NCI-H1105 treated with DMSO at 0.1 percent for 48 hours (cell line): ENCODE data around the gene RPL32.
A peak's percentile ranks its signal among the peaks of the same experiment; 100 is the strongest.

Experiments
- DNase-seq: peaks from one replicate; lab custom pipeline; 2025; lab: John Stamatoyannopoulos, UW

RPL32 gene

GRCh38 chr3:12832350-12833221 is 8.8 kb downstream of the RPL32 start:
- DNase-seq, result no peak

GRCh38 chr3:12831301-12831866 is 10.0 kb downstream of the RPL32 start:
- no peak for DNase-seq

- DNase-seq, result no peak
Measured at GRCh38 chr3:12830785-12831156, 10.6 kb downstream of the RPL32 start.

DNA sequence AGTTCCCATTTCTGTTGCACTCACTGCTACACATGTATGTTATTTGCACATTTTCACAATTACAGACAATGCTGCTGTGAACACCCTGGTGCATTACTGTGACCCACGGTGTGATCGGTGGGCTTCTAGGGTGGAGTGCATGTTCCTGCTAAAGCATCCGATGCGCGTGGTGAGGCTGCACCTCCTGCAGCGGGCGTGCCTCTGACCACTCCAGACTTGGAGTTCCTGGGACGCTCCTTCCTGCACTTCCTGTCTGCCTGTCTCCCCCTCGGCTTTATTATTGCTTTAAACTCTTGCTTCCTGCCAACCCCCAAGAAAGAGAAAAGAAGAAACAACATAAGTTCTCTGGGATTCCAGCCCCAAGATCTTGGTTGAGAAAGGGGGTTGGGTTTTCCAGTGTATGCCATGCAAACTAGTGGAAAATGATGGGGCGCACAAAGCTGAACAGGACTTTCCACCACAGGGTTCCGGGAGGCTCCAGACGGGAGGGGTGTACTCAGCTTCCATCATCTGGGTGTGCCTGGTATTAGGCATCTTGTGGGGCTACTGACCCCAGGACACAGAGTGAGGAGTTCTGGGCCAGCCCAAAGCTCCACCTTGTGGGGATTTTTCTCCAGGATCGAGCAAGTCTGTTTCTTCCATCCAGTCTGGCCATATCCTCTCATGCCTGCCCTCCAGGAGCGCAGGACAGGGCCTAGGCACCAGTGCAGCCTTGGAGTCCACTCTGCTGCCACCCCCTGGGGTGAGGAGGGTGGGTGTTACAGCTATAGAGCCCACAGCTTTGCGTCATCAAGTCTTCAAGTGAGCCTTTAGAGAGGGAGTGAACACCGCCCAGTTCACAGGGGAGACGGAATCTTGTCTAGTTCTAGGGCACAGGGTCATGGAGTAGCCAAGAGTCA is 11.2 kb downstream of the RPL32 start:
- DNase-seq, result no peak

- DNase-seq, result no peak
Measured at GRCh38 chr3:12829404-12829803, 12.0 kb downstream of the RPL32 start.

GRCh38 chr3:12828751-12829150 is 12.6 kb downstream of the RPL32 start:
- no peak for DNase-seq

- DNase-seq, result no peak
Measured at GRCh38 chr3:12825156-12825555, 16.2 kb downstream of the RPL32 start.

DNA sequence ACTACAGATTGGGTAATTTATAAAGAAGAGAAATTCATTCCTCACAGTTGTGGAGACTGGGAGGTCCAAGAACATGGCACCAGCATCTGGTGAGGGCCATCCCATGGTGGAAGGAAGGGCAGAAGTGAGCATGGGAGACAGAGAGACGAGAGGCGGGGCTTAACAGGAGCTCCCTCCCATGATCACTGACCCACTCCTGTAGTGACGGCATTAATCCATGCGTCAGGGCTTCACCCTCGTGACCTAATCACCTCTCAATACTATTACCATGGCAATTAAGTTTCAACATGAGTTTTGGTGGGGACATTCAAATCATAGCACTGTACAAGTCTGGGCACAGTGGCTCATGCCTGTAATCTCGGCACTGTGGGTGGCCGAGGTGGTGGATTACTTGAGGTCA is 17.1 kb downstream of the RPL32 start:
- no peak for DNase-seq

DNA sequence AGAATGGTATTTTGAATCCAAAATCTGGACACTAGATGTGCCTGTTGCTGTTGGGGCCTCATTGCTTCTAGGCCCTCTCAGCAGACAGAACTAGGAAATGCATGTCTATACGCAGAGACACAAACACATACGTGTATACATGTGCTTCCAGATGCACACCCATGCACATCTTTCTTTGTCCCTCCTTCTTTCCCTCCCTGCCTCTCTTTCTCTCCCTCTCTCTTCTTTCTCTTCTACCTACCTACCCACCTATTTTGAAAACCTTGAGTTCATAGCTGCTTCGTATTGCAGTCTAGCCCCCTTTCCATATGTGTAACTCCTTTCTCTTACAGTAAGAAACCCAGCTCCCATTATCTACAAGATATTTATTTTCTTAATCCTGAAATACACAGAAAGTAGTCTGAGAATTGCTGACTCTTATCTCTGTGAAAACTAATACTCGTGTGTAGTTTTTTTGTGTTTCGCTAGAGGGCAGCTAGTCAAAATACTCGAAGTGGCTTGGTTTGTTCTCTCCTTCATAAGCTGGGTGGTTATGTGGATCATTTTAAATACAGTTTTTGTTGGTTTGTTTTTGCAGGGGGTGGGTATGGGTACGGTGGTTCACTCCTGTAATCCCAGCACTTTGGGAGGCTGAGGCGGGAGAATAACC is 18.5 kb downstream of the RPL32 start:
- no peak for DNase-seq

- no peak for DNase-seq
Measured at GRCh38 chr3:12818773-12819172, 22.6 kb downstream of the RPL32 start.

GRCh38 chr3:12818273-12818672 is 23.1 kb downstream of the RPL32 start:
- no peak for DNase-seq

DNA sequence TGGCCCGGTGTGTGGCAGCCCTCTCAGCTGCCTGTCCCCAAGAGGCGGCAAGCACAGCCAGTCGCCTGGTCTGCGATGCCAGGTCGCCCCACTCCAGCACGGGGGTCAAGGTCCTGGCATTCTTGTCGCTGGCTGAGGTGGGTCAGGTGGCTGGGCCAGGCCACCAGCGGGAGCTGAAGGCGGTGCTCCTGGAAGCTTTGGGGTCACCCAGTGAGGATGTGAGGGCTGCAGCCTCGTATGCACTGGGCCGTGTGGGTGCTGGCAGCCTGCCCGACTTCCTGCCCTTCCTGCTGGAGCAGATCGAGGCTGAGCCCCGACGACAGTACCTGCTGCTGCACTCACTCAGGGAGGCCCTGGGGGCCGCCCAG is 24.0 kb downstream of the RPL32 start:
- no peak for DNase-seq

DNA sequence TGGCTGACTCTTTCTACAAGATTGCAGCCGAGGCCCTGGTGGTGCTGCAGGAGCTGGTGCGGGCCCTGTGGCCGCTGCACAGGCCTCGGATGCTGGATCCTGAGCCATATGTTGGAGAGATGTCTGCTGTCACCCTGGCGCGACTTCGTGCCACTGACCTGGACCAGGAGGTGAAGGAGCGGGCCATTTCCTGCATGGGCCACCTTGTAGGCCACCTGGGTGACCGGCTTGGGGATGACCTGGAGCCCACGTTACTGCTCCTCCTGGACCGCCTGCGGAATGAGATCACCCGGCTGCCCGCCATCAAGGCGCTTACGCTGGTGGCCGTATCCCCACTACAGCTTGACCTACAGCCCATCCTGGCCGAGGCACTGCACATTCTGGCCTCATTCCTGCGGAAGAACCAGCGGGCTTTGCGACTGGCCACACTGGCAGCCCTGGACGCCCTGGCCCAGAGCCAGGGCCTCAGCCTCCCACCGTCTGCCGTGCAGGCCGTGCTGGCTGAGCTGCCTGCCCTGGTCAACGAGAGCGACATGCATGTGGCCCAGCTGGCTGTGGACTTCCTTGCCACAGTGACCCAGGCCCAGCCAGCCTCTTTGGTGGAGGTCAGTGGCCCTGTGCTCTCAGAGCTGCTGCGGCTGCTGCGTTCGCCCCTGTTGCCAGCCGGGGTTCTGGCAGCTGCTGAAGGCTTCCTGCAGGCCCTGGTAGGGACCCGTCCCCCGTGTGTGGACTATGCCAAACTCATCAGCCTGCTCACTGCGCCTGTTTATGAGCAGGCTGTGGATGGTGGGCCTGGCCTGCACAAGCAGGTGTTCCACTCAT is 24.6 kb downstream of the RPL32 start:
- DNase-seq, result no peak

DNA sequence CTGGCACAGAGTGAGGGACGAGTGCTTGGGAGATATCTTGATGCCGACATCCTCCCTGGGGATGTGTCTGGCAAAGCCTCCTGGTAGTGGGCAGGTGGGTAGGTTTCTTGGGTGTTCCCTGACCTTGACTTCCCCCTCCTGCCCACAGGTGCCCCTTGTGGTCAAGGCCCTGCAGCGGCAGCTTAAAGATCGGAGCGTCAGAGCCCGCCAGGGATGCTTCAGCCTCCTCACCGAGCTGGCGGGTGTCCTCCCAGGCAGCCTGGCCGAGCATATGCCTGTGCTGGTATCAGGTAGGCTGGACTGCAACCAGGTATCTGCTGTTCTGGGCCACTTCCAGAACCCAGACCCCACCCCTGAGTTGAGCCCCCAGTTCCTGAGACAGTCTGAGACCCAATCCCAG is 25.6 kb downstream of the RPL32 start:
- no peak for DNase-seq

GRCh38 chr3:12815078-12815477 is 26.3 kb downstream of the RPL32 start:
- no peak for DNase-seq

- no peak for DNase-seq
Measured at GRCh38 chr3:12813967-12814366, 27.4 kb downstream of the RPL32 start.

DNA sequence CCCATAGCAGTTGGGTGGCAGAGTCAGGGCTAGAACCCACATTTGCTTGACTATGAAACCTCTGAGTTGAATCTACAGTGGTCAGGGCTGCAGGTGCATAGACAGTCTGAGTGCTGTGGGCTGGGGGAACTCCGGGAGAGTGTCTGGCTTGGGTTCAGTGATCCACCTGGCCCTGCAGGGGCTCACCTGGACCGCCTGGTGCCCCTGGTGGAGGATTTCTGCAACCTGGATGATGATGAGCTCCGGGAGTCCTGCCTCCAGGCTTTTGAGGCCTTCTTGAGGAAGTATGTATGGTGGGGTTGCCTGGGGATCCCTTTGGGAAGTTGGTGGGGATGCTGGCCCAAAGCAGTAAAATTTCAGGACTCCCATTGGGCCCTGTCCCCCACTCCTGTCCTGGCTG is 28.6 kb downstream of the RPL32 start:
- no peak for DNase-seq

DNA sequence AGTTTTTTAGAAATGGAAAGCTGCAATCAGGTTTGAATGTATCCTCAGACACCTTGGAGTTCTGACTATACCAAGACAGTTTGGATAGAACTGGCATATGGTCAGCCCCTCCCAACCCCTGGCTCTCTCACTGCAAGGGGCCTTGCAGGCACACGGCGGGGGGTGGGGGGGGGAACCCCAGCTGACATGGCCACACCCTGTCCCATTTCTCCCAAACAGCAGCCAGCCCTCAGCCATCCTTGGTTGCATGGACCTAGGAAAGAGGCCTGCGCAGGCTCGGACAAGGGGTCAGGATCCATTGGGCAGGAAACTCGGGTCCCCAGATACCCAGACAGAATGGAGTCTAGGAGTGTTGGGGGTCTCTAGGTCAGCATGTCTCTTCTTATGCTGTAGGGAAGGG is 30.4 kb downstream of the RPL32 start:
- DNase-seq, result no peak

DNA sequence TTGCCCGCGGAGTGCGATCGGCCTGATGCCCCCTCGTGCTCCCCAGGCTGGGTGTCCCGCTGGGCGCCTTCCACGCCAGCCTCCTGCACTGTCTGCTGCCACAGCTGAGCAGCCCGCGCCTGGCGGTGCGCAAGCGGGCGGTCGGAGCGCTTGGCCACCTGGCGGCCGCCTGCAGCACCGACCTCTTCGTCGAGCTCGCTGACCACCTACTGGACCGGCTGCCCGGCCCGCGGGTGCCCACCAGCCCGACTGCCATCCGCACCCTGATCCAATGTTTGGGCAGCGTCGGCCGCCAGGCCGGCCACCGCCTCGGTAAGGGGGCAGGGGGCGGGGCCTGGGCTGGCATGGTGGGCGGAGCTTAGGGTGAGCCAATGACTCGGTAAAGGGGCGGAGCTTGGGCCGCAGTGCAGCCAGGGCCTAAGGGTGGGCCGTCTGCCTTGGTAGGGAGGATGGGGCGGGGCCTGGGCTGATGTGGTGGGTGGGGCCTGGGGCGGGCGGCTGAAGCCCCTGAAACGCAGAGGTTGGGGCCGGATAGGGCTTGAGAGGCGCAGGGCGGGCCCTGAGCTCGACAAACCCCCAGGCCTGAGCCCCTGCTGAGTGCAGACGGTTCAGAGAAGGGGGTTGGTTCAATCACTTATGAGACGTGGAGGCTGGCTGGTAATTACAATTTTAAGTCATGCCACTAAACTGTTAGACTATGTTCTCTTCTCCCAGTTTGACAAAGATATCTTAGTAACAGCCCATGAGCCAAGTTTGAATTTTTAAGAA is 31.2 kb downstream of the RPL32 start:
- peak; percentile 86 for DNase-seq

DNA sequence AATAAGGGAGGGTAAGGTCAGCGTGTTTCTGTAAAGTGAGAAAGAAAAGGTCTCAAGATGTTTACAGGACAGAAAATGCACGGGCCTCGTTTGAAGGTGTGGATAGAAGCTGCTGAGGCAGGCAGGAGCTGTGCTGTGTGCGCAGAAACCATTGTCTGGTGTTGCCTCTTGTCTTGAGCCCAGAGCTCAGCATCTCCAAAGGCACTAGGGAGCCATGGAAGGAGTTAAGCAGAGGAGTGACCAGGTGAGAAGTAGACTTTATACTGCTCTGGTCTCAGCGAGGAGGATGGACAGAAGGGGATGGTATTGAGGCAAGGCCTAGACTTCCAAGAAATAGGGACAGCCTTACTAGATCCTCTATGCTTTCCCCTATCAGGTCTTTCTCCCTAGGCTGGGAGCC is 31.9 kb downstream of the RPL32 start:
- no peak for DNase-seq

DNA sequence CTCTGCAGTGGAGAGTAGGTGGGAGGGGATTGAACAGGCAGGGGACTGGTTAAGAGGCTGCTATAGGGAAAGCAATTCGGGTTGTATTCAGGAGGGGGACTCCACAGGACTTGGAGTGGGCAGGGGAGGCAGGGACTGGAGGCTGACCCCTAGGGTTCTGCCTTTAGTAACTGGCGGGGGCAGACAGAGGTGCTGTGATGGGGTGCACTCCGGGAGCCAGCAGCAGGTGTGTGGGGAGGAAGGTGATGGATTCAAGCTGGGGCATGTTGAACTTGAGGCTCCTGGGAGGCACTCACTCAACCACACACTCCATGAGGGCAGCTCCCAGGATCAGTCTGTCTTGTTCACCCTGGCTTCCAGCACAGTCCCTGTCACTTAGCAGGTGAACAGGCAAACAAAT is 32.4 kb downstream of the RPL32 start:
- DNase-seq, result no peak
